ENCODE measurements around the gene PALLD.

The PALLD gene

DNA sequence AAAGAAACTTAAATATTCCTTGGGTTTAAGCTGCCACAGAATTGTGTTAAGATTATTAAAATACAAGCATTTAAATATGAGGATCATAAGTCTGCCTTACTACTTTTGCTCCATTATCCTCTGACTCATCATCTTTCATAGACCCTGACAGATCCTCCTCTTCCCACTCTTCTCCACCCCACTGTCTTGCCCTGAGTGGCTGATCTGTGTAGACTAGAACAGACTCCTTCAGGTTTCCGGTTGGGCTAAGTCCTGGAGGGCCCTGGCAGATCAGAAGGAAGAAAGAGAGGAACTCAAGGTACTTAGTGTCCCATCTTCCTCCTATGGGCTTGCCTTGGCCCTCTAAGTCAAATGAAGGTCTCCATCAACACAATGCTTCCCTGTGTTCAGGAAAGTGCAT, 30.7 kb downstream of the PALLD start:
- no peak for DNase-seq (ENCODE audit: low read depth)
- TF ChIP-seq CTCF (conservative IDR thresholded peaks at IDR 0.05; ENCODE audit: low read length): no peak
- no peak overlapping the region for H3K4me3 ChIP-seq (ENCODE audit: low read length)

DNA sequence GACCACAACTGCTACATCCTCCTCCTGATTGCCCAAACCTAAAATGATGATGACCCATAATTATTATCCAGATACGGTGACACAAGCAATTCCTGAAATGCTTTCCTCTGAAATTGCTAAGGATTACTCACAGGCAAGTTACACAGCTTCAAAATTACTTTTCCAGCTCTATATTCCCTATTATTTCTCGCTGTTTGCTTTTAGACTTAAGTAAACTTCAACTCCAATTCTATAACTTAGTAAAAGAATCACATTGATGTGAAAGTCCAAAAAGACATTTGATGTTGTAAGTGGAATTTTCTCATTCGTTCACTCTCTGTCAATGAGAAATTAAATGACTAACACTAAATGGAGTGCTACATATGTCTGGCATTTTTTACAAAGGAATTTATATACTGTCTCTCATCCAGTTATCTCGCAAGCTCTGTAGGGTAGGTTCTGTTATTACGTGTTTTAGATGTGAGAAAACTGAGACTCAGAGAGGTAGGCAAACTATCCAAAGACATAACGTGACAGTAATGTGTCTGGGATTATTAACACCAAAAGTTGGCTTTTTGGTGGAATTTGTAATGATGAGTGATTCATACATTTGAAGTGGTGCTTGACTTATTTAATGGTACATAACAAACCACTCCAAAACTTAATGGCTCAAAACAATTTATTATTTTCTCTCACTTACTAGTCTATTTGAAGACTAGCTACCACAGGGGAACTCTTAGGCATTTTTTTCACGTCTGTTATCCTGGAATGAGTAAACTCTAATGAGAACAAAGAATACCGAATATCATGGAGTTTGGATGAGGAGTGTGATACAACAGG, 31.5 kb downstream of the PALLD start:
- TF ChIP-seq CTCF (conservative IDR thresholded peaks at IDR 0.05; ENCODE audit: low read length): no peak
- peak; percentile 76 for DNase-seq (ENCODE audit: low read depth)
- H3K4me3 ChIP-seq (ENCODE audit: low read length): no peak overlapping the region

GRCh38 chr4:168529257-168529656, 32.4 kb downstream of the PALLD start:
- no peak for TF ChIP-seq CTCF (conservative IDR thresholded peaks at IDR 0.05; ENCODE audit: low read length)
- H3K4me3 ChIP-seq (ENCODE audit: low read length): no peak overlapping the region
- DNase-seq (ENCODE audit: low read depth): no peak

DNA sequence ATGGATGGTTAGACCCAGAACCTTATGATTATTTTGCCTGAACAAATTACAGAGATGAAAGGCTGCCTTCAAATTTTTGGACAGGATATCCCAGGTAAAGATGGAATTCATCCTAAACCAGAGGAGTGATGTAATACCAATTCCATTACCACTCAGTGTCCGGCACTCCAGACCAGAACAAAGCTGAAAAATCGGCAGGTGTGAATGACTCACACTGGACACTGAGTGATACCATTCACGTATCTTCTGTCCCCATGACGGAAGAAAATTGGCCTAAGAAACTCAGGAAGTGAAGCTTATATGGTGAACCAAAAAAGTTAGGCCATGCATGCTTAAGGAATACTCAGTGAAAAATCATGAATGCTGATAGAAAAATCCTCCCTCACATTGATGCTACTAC, 34.5 kb downstream of the PALLD start:
- no peak overlapping the region for H3K4me3 ChIP-seq (ENCODE audit: low read length)
- no peak for DNase-seq (ENCODE audit: low read depth)
- no peak for TF ChIP-seq CTCF (conservative IDR thresholded peaks at IDR 0.05; ENCODE audit: low read length)

- no peak for TF ChIP-seq CTCF (conservative IDR thresholded peaks at IDR 0.05; ENCODE audit: low read length)
- H3K4me3 ChIP-seq (ENCODE audit: low read length): no peak overlapping the region
Measured at GRCh38 chr4:168534535-168534934, 37.7 kb downstream of the PALLD start.

GRCh38 chr4:168535689-168536088, 38.8 kb downstream of the PALLD start:
- no peak for TF ChIP-seq CTCF (conservative IDR thresholded peaks at IDR 0.05; ENCODE audit: low read length)
- no peak overlapping the region for H3K4me3 ChIP-seq (ENCODE audit: low read length)
- no peak for DNase-seq (ENCODE audit: low read depth)

More at GRCh38 chr4:168534535-168534934, 37.7 kb downstream of the PALLD start:
- DNase-seq (ENCODE audit: low read depth): no peak

DNA sequence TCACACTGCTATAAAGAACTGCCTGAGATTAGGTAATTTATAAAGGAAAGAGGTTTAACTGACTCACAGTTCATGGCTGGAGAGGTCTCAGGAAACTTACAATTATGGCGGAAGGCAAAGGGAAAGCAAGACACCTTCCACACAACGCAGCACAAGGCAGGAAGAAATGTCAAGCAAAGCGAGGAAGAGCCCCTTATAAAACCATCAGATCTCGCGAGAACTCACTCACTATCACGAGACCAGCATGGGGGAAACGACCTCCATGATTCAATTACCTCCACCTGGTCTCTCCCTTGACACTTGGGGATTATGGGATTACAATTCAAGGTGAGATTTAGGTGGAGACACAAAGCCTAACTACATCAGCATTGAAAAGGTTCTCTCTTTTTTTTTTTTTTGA, 39.6 kb downstream of the PALLD start:
- H3K4me3 ChIP-seq (ENCODE audit: low read length): no peak overlapping the region
- no peak for TF ChIP-seq CTCF (conservative IDR thresholded peaks at IDR 0.05; ENCODE audit: low read length)
- no peak for DNase-seq (ENCODE audit: low read depth)

All from AG10803 (cell line).